Liver (tissue), 9 donors: Measurements from ENCODE around the gene RNF111. TPM values are rescaled to one million over a fixed set of nuclear protein-coding genes. Genes with fewer than 3 reads are reported as not detected.

Source experiments
- DNase-seq: peaks from one replicate; pipeline ENCODE4 v3.0.0-alpha.2; 2017; ENCODE audit warnings: low spot score
- H3K27ac ChIP-seq, 2 donors: one replicate each; pipeline ENCODE4 v1.7.0; 2013; ENCODE audit warnings: inconsistent platforms in 2 of 2, low read length in 2 of 2, control low read depth in 1 of 2, low read depth in 1 of 2, mild to moderate bottlenecking in 1 of 2
- H3K27me3 ChIP-seq, 4 donors: one replicate each; pipeline versions ENCODE4 v1.6.1 to v1.7.0; 2013; ENCODE audit warnings: low read length in 3 of 4, inconsistent platforms in 1 of 4, mild to moderate bottlenecking in 1 of 4, moderate library complexity in 1 of 4; ENCODE audit not compliant: control insufficient read depth in 4 of 4, insufficient read depth in 4 of 4
- H3K36me3 ChIP-seq, 4 donors: one replicate each; pipeline versions ENCODE4 v1.6.1 to v1.7.0; 2013; ENCODE audit warnings: low read length in 3 of 4, mild to moderate bottlenecking in 3 of 4, low read depth in 1 of 4, moderate library complexity in 1 of 4; ENCODE audit not compliant: control insufficient read depth in 4 of 4, insufficient read depth in 3 of 4
- H3K4me1 ChIP-seq, 4 donors: one replicate each; pipeline versions ENCODE4 v1.6.1 to v1.7.0; 2013; ENCODE audit warnings: low read length in 3 of 4, mild to moderate bottlenecking in 3 of 4, moderate library complexity in 1 of 4; ENCODE audit not compliant: control insufficient read depth in 4 of 4, insufficient read depth in 4 of 4
- H3K4me3 ChIP-seq, 3 donors: one replicate each; pipeline versions ENCODE4 v1.6.1 to v1.7.0; 2013; ENCODE audit warnings: low read length in 3 of 3, control low read depth in 1 of 3, low read depth in 1 of 3, mild to moderate bottlenecking in 1 of 3
- H3K9ac ChIP-seq, 2 donors: one replicate each; pipeline ENCODE4 v1.7.0; 2013; ENCODE audit warnings: low read length in 2 of 2, mild to moderate bottlenecking in 2 of 2, moderate library complexity in 2 of 2, control low read depth in 1 of 2, low read depth in 1 of 2
- H3K9me3 ChIP-seq, 4 donors: one replicate each; pipeline versions ENCODE4 v1.6.1 to v1.7.0; 2013; ENCODE audit warnings: low read length in 3 of 4; ENCODE audit not compliant: control insufficient read depth in 4 of 4
- ATF3 ChIP-seq: IDR thresholded peaks from 2 replicates; pipeline ENCODE4 v1.6.1; 2016; ENCODE audit warnings: antibody characterized with exemption
- CTCF ChIP-seq: fragments of 150-350 bp; IDR thresholded peaks from 2 replicates; pipeline ENCODE4 v1.5.1; 2017; ENCODE audit warnings: improper control_type of control experiment, low read depth, low read length; ENCODE audit not compliant: missing input control
- EGR1 ChIP-seq, 2 donors: IDR thresholded peaks; 2 replicates each; pipeline ENCODE4 v1.6.1; 2016 to 2018; ENCODE audit warnings: antibody characterized with exemption in 2 of 2, low read depth in 2 of 2
- FOXA1 ChIP-seq: IDR thresholded peaks from 2 replicates; pipeline ENCODE4 v1.6.1; 2016; ENCODE audit warnings: antibody characterized with exemption
- FOXA2 ChIP-seq: IDR thresholded peaks from 2 replicates; pipeline ENCODE4 v1.6.1; 2016; ENCODE audit warnings: antibody characterized with exemption
- GABPA ChIP-seq, 2 donors: IDR thresholded peaks in 1 of 2; conservative IDR thresholded peaks in 1 of 2; 2 replicates each; pipeline ENCODE4 v1.6.1; 2016; ENCODE audit warnings: antibody characterized with exemption in 2 of 2, mild to moderate bottlenecking in 1 of 2, moderate library complexity in 1 of 2
- HNF4A ChIP-seq, 2 donors: conservative IDR thresholded peaks; 2 replicates each; pipeline ENCODE4 v1.6.1; 2016; ENCODE audit warnings: antibody characterized with exemption in 2 of 2, mild to moderate bottlenecking in 2 of 2
- HNF4G ChIP-seq: IDR thresholded peaks from 2 replicates; pipeline ENCODE4 v1.6.1; 2016; ENCODE audit warnings: antibody characterized with exemption
- MAX ChIP-seq: IDR thresholded peaks from 2 replicates; pipeline ENCODE4 v1.6.1; 2016; ENCODE audit warnings: antibody characterized with exemption
- NR2F2 ChIP-seq: IDR thresholded peaks from 2 replicates; pipeline ENCODE4 v1.6.1; 2016; ENCODE audit warnings: antibody characterized with exemption
- RAD21 ChIP-seq, 2 donors: IDR thresholded peaks; 2 replicates each; pipeline ENCODE4 v1.6.1; 2016; ENCODE audit warnings: antibody characterized with exemption in 2 of 2, mild to moderate bottlenecking in 2 of 2
- REST ChIP-seq: IDR thresholded peaks from 2 replicates; pipeline ENCODE4 v1.6.1; 2016; ENCODE audit warnings: antibody characterized with exemption, mild to moderate bottlenecking
- RXRA ChIP-seq, 2 donors: IDR thresholded peaks; 2 replicates each; pipeline ENCODE4 v1.6.1; 2017 to 2018; ENCODE audit warnings: antibody characterized with exemption in 2 of 2, mild to moderate bottlenecking in 1 of 2
- SP1 ChIP-seq: IDR thresholded peaks from 2 replicates; pipeline ENCODE4 v1.6.1; 2018; ENCODE audit warnings: antibody characterized with exemption, mild to moderate bottlenecking
- TAF1 ChIP-seq: conservative IDR thresholded peaks from 2 replicates; pipeline ENCODE4 v1.6.1; 2016; ENCODE audit warnings: antibody characterized with exemption, mild to moderate bottlenecking
- YY1 ChIP-seq: IDR thresholded peaks from 2 replicates; pipeline ENCODE4 v1.6.1; 2016; ENCODE audit warnings: antibody characterized with exemption, mild to moderate bottlenecking
- ZBTB33 ChIP-seq: IDR thresholded peaks from 2 replicates; pipeline ENCODE4 v1.6.1; 2016; ENCODE audit warnings: antibody characterized with exemption
- WGBS: extraction: QIAGEN DNeasy Blood & Tissue Kit; methylation state at CpG from one replicate; pipeline ENCODE4 v1.1.7; 2013; 5-methylcytosine and 5-hydroxymethylcytosine counted together
- polyA plus RNA-seq, 2 donors: library from polyadenylated mRNA; stranded (reverse) in 1 of 2; unstranded in 1 of 2; fragments of 200-250 nt in 1 of 2; fragments of >200 nt in 1 of 2; fragmentation: Nextera tagmentation in 1 of 2; extraction: Ambion mirVana in 1 of 2; gene quantifications; one replicate each; pipeline versions ENCODE4 v1.2.1 to v1.2.3, GENCODE V29; 2013 to 2015
- total RNA-seq, 2 donors: library from RNA; depleted of rRNA; stranded (reverse); fragments of >200 nt; gene quantifications; one replicate each; pipeline ENCODE4 v1.2.3, GENCODE V29; 2014
- donor health status: healthy.
- donor health status: healthy.
- donor health status: healthy.
- donor health status: healthy.
- donor health status: healthy.

The RNF111 gene
- total and polyA plus RNA-seq, 4 donors = 5.1 to 16.9 (median 10.4) TPM

GRCh38 chr15:58987036-58987435, 427 bp upstream of the RNF111 start:
- Histone ChIP-seq H3K27ac (peak overlapping the region; percentile 99), H3K4me3 (peak overlapping the region; percentile 78 to 99 (median 85)), H3K4me1 (peaks cover 2 to 21% (median 12%) of the 10 kb centered on the region in 4 donors), H3K9me3 (no peaks in the 10 kb centered on the region), H3K9ac (peak overlapping the region; percentile 8 to 57), H3K27me3 (no peaks in the 10 kb centered on the region), H3K36me3 (peaks cover 0 to 3% (median 0%) of the 10 kb centered on the region in 4 donors)
- no peak for TF ChIP-seq FOXA2
- no peak for TF ChIP-seq SP1
- TF ChIP-seq ATF3 = no peak
- no peak for TF ChIP-seq CTCF
- TF ChIP-seq RXRA (IDR thresholded peaks at IDR 0.05) = no peak
- TF ChIP-seq ZBTB33 = no peak
- TF ChIP-seq YY1 = no peak
- TF ChIP-seq TAF1 = no peak
- no peak for TF ChIP-seq GABPA (IDR thresholded peaks at IDR 0.05 in 1 of 2, conservative IDR thresholded peaks at IDR 0.05 in 1 of 2)
- no peak for TF ChIP-seq NR2F2
- TF ChIP-seq HNF4G = no peak
- no peak for TF ChIP-seq HNF4A (conservative IDR thresholded peaks at IDR 0.05)
- no peak for TF ChIP-seq RAD21 (IDR thresholded peaks at IDR 0.05)
- no peak for TF ChIP-seq EGR1 (IDR thresholded peaks at IDR 0.05; ENCODE audit: low read depth in 2 of 2)
- TF ChIP-seq FOXA1 = no peak
- TF ChIP-seq MAX = no peak
- TF ChIP-seq REST = no peak
- WGBS = 13% methylated on average over 9 of the region's 9 CpGs
- no peak for DNase-seq
